GM12875 (cell line): ENCODE measurements around the gene MYO15A.
A peak's percentile ranks its signal among the peaks of the same experiment; 100 is the strongest.

ENCODE experiments used
- H3K4me3 ChIP-seq: one replicate; pipeline ENCODE4 v1.5.1; 2011; ENCODE audit warnings: low read depth, low read length, control low read depth
- CTCF ChIP-seq: IDR thresholded peaks from 2 replicates; pipeline ENCODE4 v1.5.1; 2011; ENCODE audit warnings: low read depth, mild to moderate bottlenecking, control low read depth, inconsistent platforms, low read length, moderate library complexity, borderline replicate concordance; ENCODE audit not compliant: insufficient read depth

Gene MYO15A

GRCh38 chr17:18070861-18071340, 37.7 kb upstream of the MYO15A start:
- no peak overlapping the region for H3K4me3 ChIP-seq
- no peak for TF ChIP-seq CTCF

DNA sequence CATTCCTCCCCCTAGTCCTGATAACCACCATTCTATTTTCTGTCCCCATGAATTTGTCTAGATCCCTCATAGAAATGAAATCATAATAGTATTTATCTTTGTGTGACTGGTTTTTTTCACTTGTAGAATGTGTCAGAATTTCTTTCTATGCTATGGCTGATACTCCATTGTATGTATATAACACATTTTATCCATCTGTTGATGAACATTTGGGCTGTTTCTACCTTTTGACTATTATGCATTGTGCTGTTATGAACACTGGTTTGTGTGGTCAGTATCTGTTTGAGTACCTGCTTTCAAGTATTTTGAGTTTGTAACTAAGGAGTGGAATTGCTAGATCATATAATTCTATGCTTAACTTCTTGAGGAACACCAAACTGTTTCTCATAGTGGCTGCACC, 36.8 kb upstream of the MYO15A start:
- no peak for TF ChIP-seq CTCF
- no peak overlapping the region for H3K4me3 ChIP-seq

- TF ChIP-seq CTCF, result no peak
- no peak overlapping the region for H3K4me3 ChIP-seq
These were observed 33.8 kb upstream of the MYO15A start for GRCh38 chr17:18074566-18075272.

DNA sequence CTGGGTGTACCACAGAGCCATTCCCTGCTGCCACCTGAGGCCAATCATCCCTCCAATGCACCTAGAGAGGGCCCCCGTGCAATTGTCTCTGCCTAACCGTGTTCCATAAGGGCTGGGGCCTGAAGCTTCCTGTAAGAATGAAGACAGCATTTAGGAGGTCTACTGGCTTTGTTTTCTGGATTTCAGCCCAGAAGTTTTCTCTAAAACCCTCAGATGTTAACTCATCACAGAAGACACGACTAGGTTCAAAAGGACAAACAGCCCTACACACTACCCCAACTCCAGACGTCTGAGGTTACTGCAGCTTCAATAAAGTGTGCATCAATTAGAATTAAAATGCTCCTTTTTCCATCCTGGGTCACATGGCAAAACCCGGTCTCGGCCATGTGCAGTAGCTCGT, 31.6 kb upstream of the MYO15A start:
- H3K4me3 ChIP-seq, result no peak overlapping the region
- TF ChIP-seq CTCF, result no peak

DNA sequence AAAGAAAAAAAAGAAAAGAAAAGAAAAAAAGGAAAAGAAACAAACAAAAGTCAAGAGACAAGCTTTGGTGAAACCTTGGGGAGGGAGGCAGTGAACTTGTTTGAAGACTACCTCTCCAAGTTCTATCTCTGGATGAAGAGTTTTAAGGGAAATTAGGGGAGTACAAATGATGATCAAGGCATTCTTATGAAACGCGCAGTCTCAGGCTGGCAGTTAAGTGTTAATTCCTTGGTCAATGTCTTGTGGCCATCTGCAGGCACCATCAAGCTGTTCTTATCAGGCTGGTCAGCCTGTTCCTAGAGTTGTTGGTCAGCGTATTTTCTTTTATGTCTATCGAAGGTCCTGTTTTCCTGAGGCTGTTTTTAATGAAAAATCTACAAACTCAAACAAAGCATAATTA, 29.0 kb upstream of the MYO15A start:
- TF ChIP-seq CTCF, result no peak
- H3K4me3 ChIP-seq, result no peak overlapping the region

DNA sequence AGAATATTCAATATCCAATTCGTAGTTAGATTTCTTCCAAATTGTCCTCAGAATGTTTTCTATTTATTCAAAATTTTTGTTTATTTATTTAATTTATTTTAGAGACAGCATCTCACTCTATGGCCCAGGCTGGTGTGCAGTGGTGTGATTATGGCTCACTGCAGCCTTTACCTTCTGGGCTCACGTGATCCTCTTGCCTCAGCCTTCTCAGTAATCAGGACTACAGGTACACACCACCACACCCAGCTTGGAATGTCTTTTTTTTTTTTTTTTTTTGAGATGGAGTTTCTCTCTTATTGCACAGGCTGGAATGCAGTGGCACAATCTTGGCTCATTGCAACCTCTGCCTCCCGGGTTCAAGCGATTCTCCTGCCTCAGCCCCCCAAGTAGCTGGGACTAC, 24.3 kb upstream of the MYO15A start:
- no peak for TF ChIP-seq CTCF
- H3K4me3 ChIP-seq, result no peak overlapping the region

DNA sequence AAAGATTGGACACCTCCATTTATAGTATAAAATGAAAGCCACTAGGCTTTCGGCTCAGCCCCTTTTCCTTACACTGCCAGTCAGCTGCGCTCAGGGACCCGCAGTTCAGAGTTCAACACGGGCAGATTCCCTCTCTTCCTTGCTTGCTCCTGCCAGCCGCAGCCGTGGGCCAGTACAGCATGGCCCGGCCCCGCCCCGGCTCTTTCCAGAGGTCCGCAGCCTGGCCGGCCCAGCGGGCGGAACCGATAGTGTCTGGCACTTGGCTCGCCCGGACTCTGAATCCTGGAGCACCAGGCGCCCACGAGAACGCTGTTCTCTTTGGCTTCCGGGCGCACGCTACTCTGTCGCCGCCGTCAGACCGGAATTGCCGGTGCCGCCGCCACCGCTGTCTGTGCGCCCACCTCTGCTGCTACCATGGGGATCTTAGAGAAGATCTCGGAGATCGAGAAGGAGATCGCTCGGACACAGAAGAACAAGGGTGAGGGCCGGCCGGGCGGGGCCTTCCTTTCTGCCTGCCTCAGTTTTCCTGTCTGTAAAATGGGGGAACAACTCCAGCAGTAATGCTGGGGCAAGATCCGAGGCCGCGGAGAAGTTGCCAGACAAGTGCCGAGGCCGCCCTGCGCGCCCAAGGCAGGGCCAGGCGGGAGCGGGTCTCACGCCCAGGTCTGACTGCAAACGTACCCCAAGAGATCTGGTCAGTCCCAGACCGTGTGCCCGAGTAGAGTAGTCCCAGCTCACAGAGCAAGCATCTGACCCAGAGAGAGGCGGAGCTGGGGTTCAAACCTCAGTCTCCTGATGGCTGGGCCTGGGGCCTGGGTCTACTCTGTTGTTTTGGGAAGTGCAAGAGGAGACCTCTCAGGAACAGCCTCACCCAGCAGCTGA, 20.7 kb upstream of the MYO15A start, which contains the start of gene DRG2:
Gene DRG2 (plus strand): TSS at position 339 of the 882 bp plus-strand sequence. CDS start 76 bp downstream, at position 415.
- H3K4me3 ChIP-seq, result peak within 1 kb of the TSS; percentile 86
- no peak for TF ChIP-seq CTCF
